ENCODE data around the gene SRL.

- no peak for TF ChIP-seq CTCF (IDR thresholded peaks at IDR 0.05)
- no peak for TF ChIP-seq POLR2A (IDR thresholded peaks at IDR 0.05)
Measured at GRCh38 chr16:4272114-4272956, 30.5 kb upstream of the SRL start.
